ENCODE measurements around the gene SYT13.

GRCh38 chr11:45314900-45315299 is 28.8 kb upstream of the SYT13 start:
- no peak for TF ChIP-seq CTCF (conservative IDR thresholded peaks at IDR 0.05 in 1 of 2, IDR thresholded peaks at IDR 0.05 in 1 of 2; ENCODE audit: extremely low read depth in 1 of 2, insufficient read depth in 1 of 2, low read depth in 1 of 2, low read length in 2 of 2)
- TF ChIP-seq EZH2 (IDR thresholded peaks at IDR 0.05; ENCODE audit: borderline replicate concordance, low read length): no peak

All from mammary epithelial cell (primary cell).